NCI-H2196 (cell line): ENCODE measurements around the gene TM4SF20.

ENCODE experiments used
- DNase-seq: peaks from one replicate; lab custom pipeline; 2025; ENCODE audit not compliant: unreplicated experiment; lab: John Stamatoyannopoulos, UW

Gene TM4SF20

DNA sequence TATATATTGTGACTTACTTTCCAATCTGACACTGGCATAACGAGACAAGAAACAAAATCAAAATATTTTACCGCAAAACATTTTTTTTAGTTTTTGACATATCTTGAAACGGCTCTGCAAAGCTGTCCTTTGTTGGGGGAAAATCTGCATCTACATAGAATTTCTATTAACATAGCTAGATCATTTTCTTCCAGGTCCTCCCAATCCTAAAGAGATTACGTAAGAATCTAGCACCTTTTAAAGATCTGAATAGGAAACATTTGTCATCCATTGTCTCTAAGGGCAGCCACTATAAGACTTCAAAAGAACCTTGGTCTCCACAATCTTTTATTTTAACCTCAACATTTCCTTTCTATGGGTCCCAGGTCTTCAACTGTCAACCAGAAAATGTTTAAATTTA is 55.3 kb downstream of the TM4SF20 start:
- no peak for DNase-seq

DNA sequence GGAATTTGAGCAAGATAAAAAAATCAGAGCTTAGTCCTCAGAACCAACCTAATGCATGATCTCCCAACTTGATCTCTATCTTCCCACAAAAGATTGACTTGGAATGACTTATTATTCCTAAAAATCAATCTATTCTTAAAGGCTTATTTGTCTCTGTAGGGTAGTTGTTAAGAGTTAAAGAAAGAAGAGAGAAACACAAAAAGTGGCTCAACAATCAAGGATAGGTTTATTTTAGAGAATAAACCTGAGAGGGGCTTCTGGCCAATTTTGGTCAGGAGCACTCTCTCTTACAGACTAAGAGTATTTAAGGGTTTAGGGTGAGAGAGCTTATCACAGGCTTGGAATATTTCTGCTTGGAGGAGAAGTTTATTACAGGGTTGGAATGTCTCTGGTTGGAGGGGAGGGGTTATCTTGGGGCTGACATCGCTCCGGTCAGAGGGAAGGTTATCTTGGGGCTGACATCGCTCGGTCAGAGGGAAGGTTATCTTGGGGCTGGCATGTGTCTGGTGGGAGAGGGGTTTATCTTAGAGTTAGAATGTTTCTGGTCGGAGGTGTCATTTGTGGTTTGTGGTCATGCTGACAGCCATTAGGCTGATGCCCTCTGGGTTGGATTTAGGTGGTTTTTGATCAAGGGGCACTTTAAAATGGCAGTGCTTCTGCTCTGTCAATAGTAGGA is 56.4 kb downstream of the TM4SF20 start:
- no peak for DNase-seq

- no peak for DNase-seq
These were observed 58.6 kb downstream of the TM4SF20 start for GRCh38 chr2:227320305-227321094.

- DNase-seq: no peak
These were observed 61.3 kb downstream of the TM4SF20 start for GRCh38 chr2:227317834-227318233.

GRCh38 chr2:227313310-227313709 is 65.8 kb downstream of the TM4SF20 start:
- DNase-seq: no peak

DNA sequence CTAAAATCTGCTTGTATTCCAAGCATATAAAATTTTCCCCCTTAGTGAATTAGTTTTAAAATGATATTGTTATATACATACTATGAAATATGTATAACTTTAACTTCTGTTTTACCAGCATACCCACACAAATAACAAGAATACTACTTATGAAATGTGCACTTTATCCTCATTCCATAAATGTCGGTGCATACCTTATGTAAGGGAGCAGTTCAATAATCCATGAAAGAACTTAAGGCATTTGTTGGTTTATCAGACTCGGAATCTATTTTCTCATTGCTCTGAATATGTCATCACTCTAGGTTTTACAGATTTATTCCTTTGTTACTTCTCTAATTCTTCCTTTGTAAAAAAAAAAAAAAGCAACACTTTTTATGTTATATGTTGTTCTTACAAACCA is 66.5 kb downstream of the TM4SF20 start:
- no peak for DNase-seq
